Measurements from ENCODE around the gene LAX1.
"Not testable (repeated sequence)": the region's sequence is repeated elsewhere in the genome, so short reads cannot be mapped to it uniquely, and the experiment has no call there.

Gene LAX1

GRCh38 chr1:203764105-203765028, 616 bp upstream of the LAX1 start:
- no peak for DNase-seq (ENCODE audit: low read depth in 1 of 2, low spot score in 1 of 2)

- DNase-seq (ENCODE audit: low read depth in 1 of 2, low spot score in 1 of 2), result no peak
These were observed 3.3 kb downstream of the LAX1 start for GRCh38 chr1:203768256-203768655.

- no peak for DNase-seq (ENCODE audit: low read depth in 1 of 2, low spot score in 1 of 2)
These were observed 4.7 kb downstream of the LAX1 start for GRCh38 chr1:203769505-203770343.

GRCh38 chr1:203771901-203772301, 6.9 kb downstream of the LAX1 start:
- DNase-seq (ENCODE audit: low read depth in 1 of 2, low spot score in 1 of 2), result no peak

- no peak for DNase-seq (ENCODE audit: low read depth in 1 of 2, low spot score in 1 of 2)
These were observed 7.9 kb downstream of the LAX1 start for GRCh38 chr1:203772836-203773235.

- DNase-seq (ENCODE audit: low read depth in 1 of 2, low spot score in 1 of 2), result no peak
These were observed 11.7 kb downstream of the LAX1 start for GRCh38 chr1:203776636-203777035.

- no peak for DNase-seq (ENCODE audit: low read depth in 1 of 2, low spot score in 1 of 2)
These were observed 12.6 kb downstream of the LAX1 start for GRCh38 chr1:203777596-203777995.

- DNase-seq (ENCODE audit: low read depth in 1 of 2, low spot score in 1 of 2), result no peak
These were observed 13.2 kb downstream of the LAX1 start for GRCh38 chr1:203778146-203778545.

- no peak for DNase-seq (ENCODE audit: low read depth in 1 of 2, low spot score in 1 of 2)
These were observed 13.8 kb downstream of the LAX1 start for GRCh38 chr1:203778789-203779188.

GRCh38 chr1:203781962-203782361, 17.0 kb downstream of the LAX1 start:
- no peak for DNase-seq (ENCODE audit: low read depth in 1 of 2, low spot score in 1 of 2)

- no peak for DNase-seq (ENCODE audit: low read depth in 1 of 2, low spot score in 1 of 2)
These were observed 25.0 kb downstream of the LAX1 start for GRCh38 chr1:203789966-203790365.

- no peak for DNase-seq (ENCODE audit: low read depth in 1 of 2, low spot score in 1 of 2)
These were observed 26.5 kb downstream of the LAX1 start for GRCh38 chr1:203791498-203791897.

- DNase-seq (ENCODE audit: low read depth in 1 of 2, low spot score in 1 of 2), result no peak
These were observed 27.5 kb downstream of the LAX1 start for GRCh38 chr1:203792486-203792885.

- not testable (repeated sequence) for DNase-seq (ENCODE audit: low read depth in 1 of 2, low spot score in 1 of 2)
These were observed 28.6 kb downstream of the LAX1 start for GRCh38 chr1:203793561-203793960.

GRCh38 chr1:203794764-203795440, 29.9 kb downstream of the LAX1 start:
- no peak for DNase-seq (ENCODE audit: low read depth in 1 of 2, low spot score in 1 of 2)

GRCh38 chr1:203795441-203796235, 30.7 kb downstream of the LAX1 start, which contains the start of the genes ZBED6 and ZC3H11A:
Gene ZBED6 (plus strand): TSS chr1:203795623. CDS start chr1:203797523, 1,900 bp downstream.
Gene ZC3H11A (plus strand): TSS chr1:203795623. CDS start chr1:203817071, 21,448 bp downstream.
- DNase-seq (ENCODE audit: low read depth in 1 of 2, low spot score in 1 of 2), result peak; percentile 91 to 94

GRCh38 chr1:203796236-203796605, 31.2 kb downstream of the LAX1 start:
- DNase-seq (ENCODE audit: low read depth in 1 of 2, low spot score in 1 of 2), result no peak

GRCh38 chr1:203797216-203797615, 32.2 kb downstream of the LAX1 start:
- DNase-seq (ENCODE audit: low read depth in 1 of 2, low spot score in 1 of 2), result no peak

GRCh38 chr1:203797948-203798655, 33.1 kb downstream of the LAX1 start:
- no peak for DNase-seq (ENCODE audit: low read depth in 1 of 2, low spot score in 1 of 2)

- DNase-seq (ENCODE audit: low read depth in 1 of 2, low spot score in 1 of 2), result no peak
These were observed 34.2 kb downstream of the LAX1 start for GRCh38 chr1:203799157-203799556.
